Dendritic cell treated with granulocyte-macrophage colony-stimulating factor and Interleukin-4, amounts not matched to agents 40 ng/mL and 50 ng/mL, for 4 days (primary cell): ENCODE measurements around the gene CD101.
A peak's percentile ranks its signal among the peaks of the same experiment; 100 is the strongest.

Experiments
- H3K27ac Mint-ChIP-seq: one replicate; pipeline ENCODE4 v1.8.0; 2022; ENCODE audit warnings: mild to moderate bottlenecking, mixed read lengths
- H3K27me3 Mint-ChIP-seq: one replicate; pipeline ENCODE4 v1.8.0; 2022; ENCODE audit warnings: mild to moderate bottlenecking, mixed read lengths
- H3K36me3 Mint-ChIP-seq: one replicate; pipeline ENCODE4 v1.8.0; 2022; ENCODE audit warnings: low read depth, mixed read lengths
- H3K4me1 Mint-ChIP-seq: one replicate; pipeline ENCODE4 v1.8.0; 2022; ENCODE audit warnings: low read depth, mixed read lengths
- H3K4me3 Mint-ChIP-seq: one replicate; pipeline ENCODE4 v1.8.0; 2022; ENCODE audit warnings: mild to moderate bottlenecking, moderate library complexity, mixed read lengths
- H3K9me3 Mint-ChIP-seq: one replicate; pipeline ENCODE4 v1.8.0; 2022; ENCODE audit warnings: mixed read lengths
- intact Hi-C: fragments of 100-400 bp; cut with micrococcal nuclease; formaldehyde crosslinking; loops from one replicate; pipeline ENCODE4 v1.15.0; 2022

The CD101 gene, protein sequence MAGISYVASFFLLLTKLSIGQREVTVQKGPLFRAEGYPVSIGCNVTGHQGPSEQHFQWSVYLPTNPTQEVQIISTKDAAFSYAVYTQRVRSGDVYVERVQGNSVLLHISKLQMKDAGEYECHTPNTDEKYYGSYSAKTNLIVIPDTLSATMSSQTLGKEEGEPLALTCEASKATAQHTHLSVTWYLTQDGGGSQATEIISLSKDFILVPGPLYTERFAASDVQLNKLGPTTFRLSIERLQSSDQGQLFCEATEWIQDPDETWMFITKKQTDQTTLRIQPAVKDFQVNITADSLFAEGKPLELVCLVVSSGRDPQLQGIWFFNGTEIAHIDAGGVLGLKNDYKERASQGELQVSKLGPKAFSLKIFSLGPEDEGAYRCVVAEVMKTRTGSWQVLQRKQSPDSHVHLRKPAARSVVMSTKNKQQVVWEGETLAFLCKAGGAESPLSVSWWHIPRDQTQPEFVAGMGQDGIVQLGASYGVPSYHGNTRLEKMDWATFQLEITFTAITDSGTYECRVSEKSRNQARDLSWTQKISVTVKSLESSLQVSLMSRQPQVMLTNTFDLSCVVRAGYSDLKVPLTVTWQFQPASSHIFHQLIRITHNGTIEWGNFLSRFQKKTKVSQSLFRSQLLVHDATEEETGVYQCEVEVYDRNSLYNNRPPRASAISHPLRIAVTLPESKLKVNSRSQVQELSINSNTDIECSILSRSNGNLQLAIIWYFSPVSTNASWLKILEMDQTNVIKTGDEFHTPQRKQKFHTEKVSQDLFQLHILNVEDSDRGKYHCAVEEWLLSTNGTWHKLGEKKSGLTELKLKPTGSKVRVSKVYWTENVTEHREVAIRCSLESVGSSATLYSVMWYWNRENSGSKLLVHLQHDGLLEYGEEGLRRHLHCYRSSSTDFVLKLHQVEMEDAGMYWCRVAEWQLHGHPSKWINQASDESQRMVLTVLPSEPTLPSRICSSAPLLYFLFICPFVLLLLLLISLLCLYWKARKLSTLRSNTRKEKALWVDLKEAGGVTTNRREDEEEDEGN

DNA sequence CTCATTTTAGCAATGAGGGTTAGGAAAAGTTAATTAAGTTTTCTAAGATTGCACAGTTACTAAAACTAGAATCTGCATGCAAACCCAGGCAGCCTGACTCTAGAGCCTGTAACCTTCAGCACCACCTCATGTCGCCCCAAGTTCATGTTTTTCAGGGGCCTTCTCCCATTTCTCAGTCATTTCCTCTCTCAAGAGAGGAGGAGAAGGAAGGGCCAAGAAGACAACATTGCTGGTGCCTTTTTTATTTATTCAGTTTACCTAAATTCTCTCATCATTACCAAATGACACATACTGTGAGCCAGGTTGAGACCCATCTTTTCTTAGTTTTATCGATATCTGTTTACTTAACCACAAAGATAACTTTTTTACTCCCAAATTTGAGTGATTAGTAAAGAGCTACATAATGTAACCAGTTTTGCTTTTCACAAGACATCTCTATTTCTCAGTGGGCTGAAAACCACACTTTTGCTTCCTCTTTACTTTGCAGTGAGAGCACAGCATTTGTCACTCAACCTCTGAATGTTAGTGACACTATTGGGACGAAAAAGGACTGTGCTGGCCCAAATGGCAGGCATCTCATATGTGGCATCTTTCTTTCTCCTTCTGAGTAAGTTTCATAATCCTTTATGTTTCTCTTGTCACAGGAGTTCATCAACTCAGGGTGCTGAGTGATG lies at the start of gene CD101:
CD101 (plus strand) TSS at position 507 of the 674 bp plus-strand sequence; CDS start at position 565, 58 bp downstream.
- Mint-ChIP-seq H3K4me1 (peaks cover 87% of the 10 kb centered on the region), H3K27ac (peak within 1 kb of the TSS; percentile 82), H3K36me3 (no peaks in the 10 kb centered on the region), H3K27me3 (no peaks in the 10 kb centered on the region), H3K9me3 (no peaks in the 10 kb centered on the region), H3K4me3 (no peak within 1 kb of the TSS)
- intact Hi-C loops: no loop called here

DNA sequence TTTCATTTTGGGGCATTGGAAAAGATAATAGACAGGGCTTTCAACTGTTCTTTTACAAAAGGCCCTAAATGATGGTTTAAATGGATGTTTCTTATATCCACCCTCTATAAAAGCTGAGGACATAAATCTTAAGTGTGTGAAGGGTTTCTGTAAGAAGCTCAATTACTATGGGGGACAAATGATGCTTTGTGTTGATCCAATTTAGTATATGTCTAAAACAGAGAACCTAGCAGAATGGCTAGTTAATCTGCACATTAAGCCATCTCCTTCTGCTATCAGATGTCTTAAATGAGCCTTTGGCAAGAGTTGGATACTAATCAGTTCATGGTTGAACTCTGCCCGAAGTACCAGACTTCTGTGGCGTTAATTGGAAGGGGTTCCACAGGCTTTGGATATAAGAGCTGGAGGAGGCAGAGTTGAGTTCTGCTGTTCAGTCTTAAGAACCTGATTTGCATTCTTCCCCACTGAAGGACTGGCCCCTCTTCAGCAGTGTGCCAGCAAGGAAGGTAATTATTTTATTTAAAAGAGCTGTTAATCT lies 48.8 kb upstream of the CD101 start:
- no peak overlapping the region for H3K4me3 Mint-ChIP-seq
- H3K27ac Mint-ChIP-seq: no peak overlapping the region
- intact Hi-C loops: no loop called here
- peaks cover 30% of the 10 kb centered on the region for H3K36me3 Mint-ChIP-seq
- H3K27me3 Mint-ChIP-seq: no peaks in the 10 kb centered on the region
- H3K9me3 Mint-ChIP-seq: no peaks in the 10 kb centered on the region
- H3K4me1 Mint-ChIP-seq: peaks cover 5% of the 10 kb centered on the region

DNA sequence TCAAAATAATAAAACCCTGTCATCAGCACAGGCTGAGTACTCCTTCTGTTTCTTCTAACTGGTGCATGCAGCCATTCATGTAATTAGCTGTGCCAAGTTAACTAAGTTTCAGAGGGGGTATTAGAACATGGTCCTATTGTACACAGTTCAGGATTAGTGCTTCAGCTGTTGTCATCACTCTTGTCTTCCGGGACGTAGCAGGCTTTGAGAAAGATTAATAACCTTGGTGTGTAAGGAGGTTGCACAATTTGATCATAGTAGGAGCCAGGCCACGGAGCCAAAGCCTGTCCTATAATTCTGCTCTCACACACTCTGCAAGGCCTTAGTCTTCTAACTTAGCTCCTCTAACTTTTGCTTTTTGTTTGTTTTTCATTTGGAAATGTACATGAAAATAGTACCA lies 47.1 kb upstream of the CD101 start:
- intact Hi-C loops: no loop called here
- H3K27me3 Mint-ChIP-seq: no peaks in the 10 kb centered on the region
- H3K27ac Mint-ChIP-seq: no peak overlapping the region
- H3K36me3 Mint-ChIP-seq: peaks cover 24% of the 10 kb centered on the region
- no peak overlapping the region for H3K4me3 Mint-ChIP-seq
- H3K9me3 Mint-ChIP-seq: no peaks in the 10 kb centered on the region
- peaks cover 5% of the 10 kb centered on the region for H3K4me1 Mint-ChIP-seq

DNA sequence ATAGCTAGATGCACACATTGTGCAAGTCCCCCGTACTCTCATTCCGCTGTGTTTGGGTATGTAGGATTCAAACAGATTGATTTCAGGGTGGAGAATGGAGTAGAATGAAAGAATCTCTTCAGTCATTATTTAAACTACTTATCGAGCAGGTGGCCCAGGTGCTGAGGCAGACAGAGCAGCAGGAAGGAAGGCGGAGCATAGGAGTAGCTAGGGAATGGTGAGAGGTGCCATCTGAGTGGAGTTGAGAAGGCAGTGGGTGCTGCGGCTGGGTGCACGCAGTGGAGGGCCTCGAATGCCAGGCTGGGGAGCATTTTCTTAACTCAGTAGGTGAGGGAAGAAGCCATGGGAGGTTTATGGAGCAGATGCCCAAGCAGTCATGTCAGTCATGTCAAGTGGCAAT lies 45.2 kb upstream of the CD101 start:
- peaks cover 3% of the 10 kb centered on the region for H3K27me3 Mint-ChIP-seq
- H3K9me3 Mint-ChIP-seq: no peaks in the 10 kb centered on the region
- H3K4me3 Mint-ChIP-seq: no peak overlapping the region
- intact Hi-C loops: no loop called here
- peaks cover 13% of the 10 kb centered on the region for H3K4me1 Mint-ChIP-seq
- H3K27ac Mint-ChIP-seq: no peak overlapping the region
- peaks cover 17% of the 10 kb centered on the region for H3K36me3 Mint-ChIP-seq

DNA sequence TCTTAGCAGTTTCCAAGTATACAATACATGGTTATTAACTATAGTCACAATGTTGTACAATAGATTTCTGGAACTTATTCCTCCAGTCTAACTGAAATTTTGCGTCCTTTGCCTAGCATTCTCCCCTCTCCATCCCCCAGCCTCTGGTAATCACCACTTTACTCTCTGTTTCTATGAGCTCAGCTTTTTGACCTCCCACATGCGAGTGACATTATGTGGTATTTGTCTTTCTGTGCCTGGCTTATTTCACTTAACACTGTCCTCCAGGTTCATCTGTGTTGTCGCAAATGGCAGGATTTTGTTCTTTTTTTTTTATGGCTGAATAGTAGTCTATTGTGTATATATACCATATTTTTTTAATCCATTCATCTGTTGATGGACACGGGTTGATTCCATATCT lies 43.9 kb upstream of the CD101 start:
- H3K36me3 Mint-ChIP-seq: peaks cover 11% of the 10 kb centered on the region
- H3K4me3 Mint-ChIP-seq: no peak overlapping the region
- H3K27ac Mint-ChIP-seq: no peak overlapping the region
- peaks cover 8% of the 10 kb centered on the region for H3K4me1 Mint-ChIP-seq
- intact Hi-C loops: no loop called here
- no peaks in the 10 kb centered on the region for H3K9me3 Mint-ChIP-seq
- peaks cover 3% of the 10 kb centered on the region for H3K27me3 Mint-ChIP-seq

DNA sequence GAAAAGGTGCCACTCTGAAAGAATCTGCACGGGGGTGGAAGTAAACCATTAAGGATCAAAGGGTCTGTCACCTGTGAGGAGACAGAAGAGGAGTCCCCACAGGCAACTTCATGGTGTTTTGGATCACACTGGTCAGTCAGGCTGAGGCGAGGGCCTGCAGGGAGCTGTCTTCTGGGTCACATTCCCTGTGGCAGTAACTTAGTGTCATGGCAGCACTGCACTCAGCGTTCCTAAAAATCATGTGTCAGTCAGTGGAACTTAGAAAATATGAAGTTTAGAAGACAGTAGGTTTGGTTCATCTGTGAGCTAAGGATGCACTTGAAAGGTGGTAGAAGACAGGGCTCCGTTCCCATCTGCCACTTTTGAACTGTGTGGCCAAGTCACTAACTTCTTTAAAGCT lies 43.5 kb upstream of the CD101 start:
- Mint-ChIP-seq H3K36me3 (peaks cover 11% of the 10 kb centered on the region), H3K27me3 (peaks cover 3% of the 10 kb centered on the region), H3K4me3 (no peak overlapping the region), H3K4me1 (peaks cover 8% of the 10 kb centered on the region), H3K9me3 (no peaks in the 10 kb centered on the region), H3K27ac (no peak overlapping the region)
- intact Hi-C loops: no loop called here

DNA sequence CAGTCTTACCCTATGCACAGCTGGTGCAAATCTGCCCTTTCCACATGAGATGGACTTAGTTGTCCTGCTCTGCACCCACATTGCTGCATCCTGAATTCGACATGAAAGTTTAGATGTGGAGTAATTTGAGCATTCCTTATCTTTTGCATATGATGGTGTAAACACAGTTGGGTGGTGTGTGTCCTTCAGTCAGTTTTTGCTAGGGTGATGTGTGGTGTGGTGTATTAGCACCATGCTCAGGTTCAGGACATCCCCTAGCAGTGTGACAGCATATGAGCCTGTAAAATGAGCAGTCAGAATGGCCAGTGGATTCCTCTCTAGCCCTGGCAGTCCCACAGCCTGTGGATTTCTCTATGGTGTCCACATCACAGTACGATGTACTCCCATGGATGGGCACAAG lies 42.6 kb upstream of the CD101 start:
- peaks cover 11% of the 10 kb centered on the region for H3K36me3 Mint-ChIP-seq
- H3K27ac Mint-ChIP-seq: no peak overlapping the region
- intact Hi-C loops: no loop called here
- no peaks in the 10 kb centered on the region for H3K9me3 Mint-ChIP-seq
- H3K4me1 Mint-ChIP-seq: peaks cover 8% of the 10 kb centered on the region
- peaks cover 3% of the 10 kb centered on the region for H3K27me3 Mint-ChIP-seq
- H3K4me3 Mint-ChIP-seq: no peak overlapping the region

DNA sequence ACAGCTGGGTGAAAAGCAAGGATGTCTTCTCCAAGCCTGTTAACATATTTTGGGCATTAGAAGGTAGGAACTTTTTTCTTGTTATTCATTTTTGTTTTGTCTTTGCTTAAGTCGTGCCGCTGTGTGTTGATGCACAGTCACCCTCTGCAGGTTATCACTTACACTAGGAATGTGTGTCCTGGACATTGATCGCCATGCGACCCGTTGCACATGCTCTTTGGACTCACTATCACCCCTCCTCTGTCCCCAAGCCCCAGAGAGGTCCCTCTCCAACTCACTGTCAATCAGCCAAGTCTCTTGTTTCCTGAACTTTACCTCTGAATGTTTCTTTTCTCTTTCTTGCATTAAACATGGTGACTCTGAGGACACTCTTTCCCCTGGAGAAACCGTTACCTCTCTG lies 40.0 kb upstream of the CD101 start:
- H3K4me1 Mint-ChIP-seq: peaks cover 8% of the 10 kb centered on the region
- H3K4me3 Mint-ChIP-seq: no peak overlapping the region
- intact Hi-C loops: loop anchor here (10.0 kb wide), 1 partner anchor 83 kb away; no protein-coding TSS in a partner anchor
- H3K36me3 Mint-ChIP-seq: peaks cover 11% of the 10 kb centered on the region
- no peaks in the 10 kb centered on the region for H3K9me3 Mint-ChIP-seq
- H3K27ac Mint-ChIP-seq: no peak overlapping the region
- peaks cover 3% of the 10 kb centered on the region for H3K27me3 Mint-ChIP-seq

DNA sequence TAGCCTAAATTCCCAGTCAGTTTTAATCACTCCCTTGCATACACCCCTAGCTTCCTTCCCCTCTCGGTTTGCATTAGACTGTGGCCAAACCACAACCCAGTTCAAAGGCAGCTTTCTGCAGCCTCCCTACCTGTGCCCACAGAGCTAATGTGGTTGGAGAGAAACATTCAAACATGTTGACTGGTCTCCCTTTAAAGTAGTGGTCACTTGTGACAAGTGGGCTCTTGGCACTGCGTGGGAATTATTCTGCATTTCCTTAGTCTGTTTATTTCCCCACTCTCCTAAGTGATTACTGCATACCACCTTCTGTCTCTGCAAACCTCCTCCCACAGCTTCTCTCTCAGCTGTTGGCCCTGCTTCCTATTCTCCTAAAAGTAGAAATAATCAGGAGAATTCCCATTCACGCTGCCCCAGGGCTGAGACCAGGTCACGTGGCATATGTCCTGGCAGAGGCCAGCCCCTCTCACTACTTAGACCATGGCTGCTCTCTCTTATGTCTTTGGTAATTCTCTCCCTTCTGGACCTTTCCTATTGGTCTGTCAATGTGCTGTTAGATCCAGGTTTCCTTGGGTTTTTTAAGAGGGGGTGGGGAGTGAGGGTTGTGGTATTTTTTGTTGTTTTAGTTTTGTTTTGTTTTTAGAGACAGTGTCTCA lies 38.4 kb upstream of the CD101 start:
- no peaks in the 10 kb centered on the region for H3K9me3 Mint-ChIP-seq
- peaks cover 23% of the 10 kb centered on the region for H3K4me1 Mint-ChIP-seq
- H3K27ac Mint-ChIP-seq: no peak overlapping the region
- no peak overlapping the region for H3K4me3 Mint-ChIP-seq
- peaks cover 3% of the 10 kb centered on the region for H3K27me3 Mint-ChIP-seq
- peaks cover 23% of the 10 kb centered on the region for H3K36me3 Mint-ChIP-seq
- intact Hi-C loops: loop anchor here (10.0 kb wide), 1 partner anchor 82 kb away; no protein-coding TSS in a partner anchor

DNA sequence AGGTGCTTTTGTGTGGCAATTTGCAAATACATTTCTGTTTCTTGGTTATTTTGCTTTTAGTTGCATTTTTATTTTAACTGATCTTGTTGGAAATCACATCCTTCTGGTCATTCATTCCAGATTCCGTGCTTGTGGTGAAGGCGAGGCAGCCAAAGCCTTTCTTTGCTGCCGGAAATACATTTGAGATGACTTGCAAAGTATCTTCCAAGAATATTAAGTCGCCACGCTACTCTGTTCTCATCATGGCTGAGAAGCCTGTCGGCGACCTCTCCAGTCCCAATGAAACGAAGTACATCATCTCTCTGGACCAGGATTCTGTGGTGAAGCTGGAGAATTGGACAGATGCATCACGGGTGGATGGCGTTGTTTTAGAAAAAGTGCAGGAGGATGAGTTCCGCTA lies 34.8 kb upstream of the CD101 start:
- intact Hi-C loops: loop anchor here (10.0 kb wide), 1 partner anchor 78 kb away; no protein-coding TSS in a partner anchor
- Mint-ChIP-seq H3K9me3 (no peaks in the 10 kb centered on the region), H3K27me3 (no peaks in the 10 kb centered on the region), H3K4me3 (no peak overlapping the region), H3K36me3 (peaks cover 19% of the 10 kb centered on the region), H3K27ac (no peak overlapping the region), H3K4me1 (peaks cover 40% of the 10 kb centered on the region)

DNA sequence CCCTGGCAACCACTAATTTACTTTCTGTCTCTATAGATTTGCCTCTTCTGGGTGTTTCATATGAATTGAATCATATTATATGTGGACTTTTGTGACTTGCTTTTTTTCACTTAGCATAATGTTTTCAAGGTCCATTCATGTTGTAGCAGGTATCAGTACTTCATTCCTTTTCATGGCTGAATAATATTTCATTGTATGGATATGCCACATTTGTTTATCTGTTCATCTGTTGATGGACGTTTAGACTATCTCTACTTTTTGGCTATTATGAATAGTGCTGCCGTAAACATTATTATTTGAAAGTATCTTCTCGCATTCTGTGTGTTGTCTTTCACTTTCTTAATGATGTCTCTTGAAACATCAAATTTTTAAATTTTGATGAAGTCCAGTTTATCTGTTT lies 32.8 kb upstream of the CD101 start:
- Mint-ChIP-seq H3K9me3 (no peaks in the 10 kb centered on the region), H3K27me3 (peaks cover 2% of the 10 kb centered on the region), H3K4me1 (peaks cover 57% of the 10 kb centered on the region), H3K27ac (no peak overlapping the region), H3K4me3 (no peak overlapping the region), H3K36me3 (peaks cover 29% of the 10 kb centered on the region)
- intact Hi-C loops: loop anchor here (10.0 kb wide), 1 partner anchor 76 kb away; no protein-coding TSS in a partner anchor

DNA sequence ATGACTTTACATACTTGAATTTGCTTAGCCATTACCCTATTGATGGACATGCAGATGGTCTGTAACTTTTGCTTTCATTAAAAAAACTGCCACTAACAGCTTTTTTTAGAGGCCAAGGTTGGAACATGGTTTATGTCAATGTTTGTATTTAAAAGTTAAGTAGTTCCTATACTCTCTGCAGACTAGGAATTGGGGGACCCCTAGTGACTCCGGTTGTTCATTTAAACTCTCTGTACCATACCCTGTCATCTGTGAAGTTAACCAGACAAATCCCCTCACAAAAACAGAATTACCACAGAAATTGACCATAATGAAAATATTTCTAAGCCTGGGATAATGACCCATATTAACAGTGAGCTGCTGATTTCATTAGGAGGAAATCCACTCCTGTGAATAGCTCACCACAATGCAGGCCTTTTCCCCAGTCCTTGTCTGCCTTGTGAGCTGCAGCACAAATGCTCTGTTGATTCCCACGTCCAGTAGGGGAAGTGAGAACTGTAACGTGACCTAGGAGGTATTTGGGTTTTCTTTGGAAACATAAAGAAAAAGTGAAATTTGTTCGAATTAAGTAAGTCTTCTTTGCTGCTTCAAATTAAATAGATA lies 30.2 kb upstream of the CD101 start:
- Mint-ChIP-seq H3K4me3 (no peak overlapping the region), H3K9me3 (no peaks in the 10 kb centered on the region), H3K27me3 (peaks cover 2% of the 10 kb centered on the region), H3K4me1 (peaks cover 70% of the 10 kb centered on the region), H3K36me3 (peaks cover 49% of the 10 kb centered on the region), H3K27ac (peak overlapping the region; percentile 25)
- intact Hi-C loops: no loop called here
